ENCODE measurements around the gene ZFYVE19. TPM values are rescaled to one million over a fixed set of nuclear protein-coding genes. Genes with fewer than 3 reads are reported as not detected.

Gene ZFYVE19
- total RNA-seq, 2 donors from 2014 or later = 27.0 to 29.3 TPM

DNA sequence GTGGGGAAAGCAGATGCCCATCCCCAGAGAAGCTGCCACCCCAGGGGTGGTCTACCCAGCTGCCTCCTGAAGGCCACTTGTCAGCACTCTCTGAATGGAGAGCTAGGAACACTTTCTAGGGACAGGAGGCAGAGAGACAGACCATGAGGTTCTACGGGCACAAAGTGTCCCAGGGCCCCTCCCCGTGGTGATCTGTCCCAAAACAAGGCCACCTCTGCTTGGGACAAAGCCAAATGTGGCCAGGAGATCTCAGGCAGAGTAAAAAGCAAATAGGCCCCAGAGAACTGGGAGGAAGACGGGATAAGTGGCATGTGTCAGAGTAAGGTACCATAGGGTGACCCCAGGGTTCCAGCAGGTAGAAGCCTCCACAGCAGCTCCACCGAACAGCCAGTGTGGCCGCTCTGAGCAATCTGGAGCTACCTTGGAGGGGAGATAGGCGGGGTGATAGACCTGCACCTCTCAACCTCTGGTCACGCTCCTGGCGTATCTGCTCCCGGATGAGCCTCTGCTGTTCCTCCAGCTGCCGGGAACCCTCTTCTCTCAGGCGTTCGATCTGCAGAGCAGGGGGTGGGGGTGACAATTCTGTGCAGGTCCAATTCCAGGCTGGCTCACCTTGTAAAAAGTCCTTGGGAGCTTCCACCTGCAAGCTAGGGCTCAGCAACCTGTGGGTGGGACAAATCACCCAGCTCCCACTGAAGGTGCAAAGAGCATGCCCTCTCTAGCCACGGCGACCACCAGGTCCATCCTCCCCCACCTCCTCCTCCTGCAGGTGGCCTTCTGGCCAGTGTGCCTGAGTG lies 31.0 kb upstream of the ZFYVE19 start:
- ATAC-seq = no peak
- intact Hi-C loops (cut with DNase I) = loop anchor here (10.0 kb wide), 1 partner anchor 81 kb away; the partner anchor contains the start of gene RAD51
- no peak for DNase-seq
- Histone ChIP-seq H3K27me3 (no peaks in the 10 kb centered on the region), H3K9me3 (no peaks in the 10 kb centered on the region), H3K27ac (no peak overlapping the region), H3K4me3 (no peak overlapping the region), H3K36me3 (replicated peaks in 1 of 2; ENCODE audit: insufficient read depth in 1 of 2, low read depth in 2 of 2) (peaks cover 8 to 29% of the 10 kb centered on the region in 2 donors), H3K4me1 (no peaks in the 10 kb centered on the region)
- TF ChIP-seq POLR2A (IDR thresholded peaks at IDR 0.05) = no peak
- TF ChIP-seq, protein P1, sequence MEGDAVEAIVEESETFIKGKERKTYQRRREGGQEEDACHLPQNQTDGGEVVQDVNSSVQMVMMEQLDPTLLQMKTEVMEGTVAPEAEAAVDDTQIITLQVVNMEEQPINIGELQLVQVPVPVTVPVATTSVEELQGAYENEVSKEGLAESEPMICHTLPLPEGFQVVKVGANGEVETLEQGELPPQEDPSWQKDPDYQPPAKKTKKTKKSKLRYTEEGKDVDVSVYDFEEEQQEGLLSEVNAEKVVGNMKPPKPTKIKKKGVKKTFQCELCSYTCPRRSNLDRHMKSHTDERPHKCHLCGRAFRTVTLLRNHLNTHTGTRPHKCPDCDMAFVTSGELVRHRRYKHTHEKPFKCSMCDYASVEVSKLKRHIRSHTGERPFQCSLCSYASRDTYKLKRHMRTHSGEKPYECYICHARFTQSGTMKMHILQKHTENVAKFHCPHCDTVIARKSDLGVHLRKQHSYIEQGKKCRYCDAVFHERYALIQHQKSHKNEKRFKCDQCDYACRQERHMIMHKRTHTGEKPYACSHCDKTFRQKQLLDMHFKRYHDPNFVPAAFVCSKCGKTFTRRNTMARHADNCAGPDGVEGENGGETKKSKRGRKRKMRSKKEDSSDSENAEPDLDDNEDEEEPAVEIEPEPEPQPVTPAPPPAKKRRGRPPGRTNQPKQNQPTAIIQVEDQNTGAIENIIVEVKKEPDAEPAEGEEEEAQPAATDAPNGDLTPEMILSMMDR (IDR thresholded peaks at IDR 0.05) = no peak
- 91 to 94% methylated on average over 9 of the region's 14 CpGs for WGBS, 2 donors

DNA sequence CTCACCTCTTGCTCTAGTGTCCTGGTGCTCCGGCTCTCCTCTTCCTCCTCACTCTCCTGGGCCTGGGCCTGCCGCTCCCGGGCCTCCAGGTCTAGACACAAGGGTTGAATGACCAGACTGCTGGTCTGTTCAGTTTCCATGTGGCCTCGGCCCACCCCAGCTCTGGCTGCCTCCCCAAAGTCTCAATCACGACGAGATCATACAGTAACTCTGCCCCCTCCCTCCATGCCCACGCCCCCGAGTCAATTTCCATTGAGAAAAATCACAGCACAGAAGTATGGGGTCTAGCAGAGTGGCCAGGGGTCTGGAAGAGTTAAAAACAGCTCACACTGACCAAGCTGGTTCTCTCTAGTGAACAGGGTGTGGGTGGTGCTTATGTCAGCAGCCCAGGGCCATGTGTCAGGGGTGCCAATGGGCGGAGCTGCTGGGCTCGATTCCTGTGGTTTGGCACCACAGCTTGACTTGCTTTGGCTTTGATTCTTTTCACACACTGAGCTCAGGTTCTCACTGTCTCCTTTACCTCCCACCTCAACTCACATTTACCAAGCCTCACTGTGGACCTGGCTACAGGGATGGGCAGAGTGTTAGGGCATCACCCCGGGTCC lies 30.2 kb upstream of the ZFYVE19 start:
- TF ChIP-seq POLR2A (IDR thresholded peaks at IDR 0.05) = no peak
- TF ChIP-seq, protein P1 (IDR thresholded peaks at IDR 0.05) = no peak
- intact Hi-C loops (cut with DNase I) = loop anchor here (10.0 kb wide), 1 partner anchor 82 kb away; the partner anchor contains the start of gene RAD51
- 62 to 73% methylated on average over 8 to 11 of the region's 11 CpGs for WGBS, 2 donors
- Histone ChIP-seq H3K27ac (peak overlapping the region in 1 of 4 donors; percentile 19), H3K4me1 (no peaks in the 10 kb centered on the region), H3K27me3 (no peaks in the 10 kb centered on the region), H3K4me3 (no peak overlapping the region), H3K9me3 (no peaks in the 10 kb centered on the region), H3K36me3 (replicated peaks in 1 of 2; ENCODE audit: insufficient read depth in 1 of 2, low read depth in 2 of 2) (peaks cover 8 to 29% of the 10 kb centered on the region in 2 donors)
- DNase-seq = peak in 3 of 4 donors; percentile 45 to 78 (median 71)
- no peak for ATAC-seq

DNA sequence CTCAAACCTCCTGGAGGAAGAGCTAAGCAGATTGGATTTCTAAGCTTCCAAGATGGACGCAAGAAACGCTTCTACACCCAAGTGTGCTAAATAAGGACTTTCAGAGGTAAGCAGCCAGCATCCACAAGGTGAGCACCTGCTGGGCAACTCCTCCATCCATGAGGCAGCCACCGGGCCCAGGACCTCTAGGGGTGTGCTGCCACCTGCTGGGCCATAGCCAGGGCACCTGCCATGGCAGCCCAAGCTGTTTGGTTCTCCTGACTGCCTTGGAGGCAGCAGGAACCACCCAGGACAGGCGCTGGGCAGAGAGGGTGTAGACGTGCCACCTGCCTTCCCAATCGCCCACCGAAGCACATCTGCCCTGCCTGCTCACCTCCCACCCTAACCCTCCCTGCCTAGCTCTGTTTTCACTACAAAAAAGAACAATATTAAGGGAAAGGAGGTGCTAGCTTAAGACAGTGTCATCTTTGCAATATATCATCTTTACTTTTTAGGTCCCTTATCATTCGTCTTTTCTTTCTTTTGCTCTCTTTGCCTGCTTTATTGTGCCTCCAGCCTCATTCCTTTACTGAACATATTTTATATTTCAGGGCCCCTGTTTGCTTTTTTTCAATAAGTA lies 24.2 kb upstream of the ZFYVE19 start:
- no peaks in the 10 kb centered on the region for H3K9me3 ChIP-seq
- DNase-seq (peak; percentile 82 to 86 (median 84)), ATAC-seq (peak; percentile 77)
- no peaks in the 10 kb centered on the region for H3K27me3 ChIP-seq
- 22 to 26% methylated on average over 8 of the region's 8 CpGs for WGBS, 2 donors
- H3K4me1 ChIP-seq = peaks cover 26% of the 10 kb centered on the region
- intact Hi-C loops (cut with DNase I) = no loop called here
- peaks cover 0 to 8% of the 10 kb centered on the region in 2 donors for H3K36me3 ChIP-seq (replicated peaks in 1 of 2; ENCODE audit: insufficient read depth in 1 of 2, low read depth in 2 of 2)
- H3K27ac ChIP-seq = no peak overlapping the region
- no peak overlapping the region for H3K4me3 ChIP-seq
- no peak for TF ChIP-seq POLR2A (IDR thresholded peaks at IDR 0.05)
- TF ChIP-seq, protein P1 (IDR thresholded peaks at IDR 0.05) = peak in 6 of 7 experiments; percentile 69 to 87 (median 82)

DNA sequence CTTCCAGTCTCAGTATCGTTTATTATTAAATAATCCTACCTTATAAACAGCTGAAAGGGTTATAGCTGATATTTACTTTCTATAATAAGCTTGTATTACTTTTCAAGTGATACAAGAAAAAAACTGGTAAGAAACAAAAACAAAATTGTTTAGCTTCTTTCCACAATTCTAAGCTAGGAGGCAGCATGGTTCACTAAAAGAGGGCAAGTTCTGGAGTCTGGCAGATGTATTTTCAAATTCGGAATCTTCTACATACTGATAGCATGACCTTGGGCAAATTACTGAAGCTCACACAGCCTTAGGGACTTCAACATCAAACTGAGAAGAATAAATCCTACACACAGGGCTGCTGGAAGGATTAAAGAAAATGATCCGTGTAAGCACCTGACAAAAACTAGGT lies 21.7 kb upstream of the ZFYVE19 start:
- Histone ChIP-seq H3K4me1 (peaks cover 45% of the 10 kb centered on the region), H3K27me3 (no peaks in the 10 kb centered on the region), H3K4me3 (no peak overlapping the region), H3K9me3 (no peaks in the 10 kb centered on the region), H3K27ac (peak overlapping the region; percentile 48 to 85 (median 82)), H3K36me3 (replicated peaks in 1 of 2; ENCODE audit: insufficient read depth in 1 of 2, low read depth in 2 of 2) (no peaks in the 10 kb centered on the region)
- ATAC-seq = no peak
- TF ChIP-seq, protein P1 (IDR thresholded peaks at IDR 0.05) = peak in 3 of 7 experiments; percentile 20 to 25 (median 22)
- TF ChIP-seq POLR2A (IDR thresholded peaks at IDR 0.05) = no peak
- intact Hi-C loops (cut with DNase I) = no loop called here
- 40 to 58% methylated on average over 3 of the region's 3 CpGs for WGBS, 2 donors
- no peak for DNase-seq
